Spinal cord (tissue), 10 donors: ENCODE measurements around the gene ZBTB38. TPM values are rescaled to one million over a fixed set of nuclear protein-coding genes. Genes with fewer than 3 reads are reported as not detected.

Source experiments
- DNase-seq, 6 donors: peaks; one replicate each; pipeline versions ENCODE4 v3.0.0 to v3.0.0-alpha.2; 2013 to 2015; ENCODE audit warnings: low spot score in 6 of 6, low read depth in 4 of 6
- H3K27ac ChIP-seq: one replicate; pipeline ENCODE4 v1.5.1; 2013; ENCODE audit warnings: low read depth, low read length, control low read depth
- H3K27me3 ChIP-seq: one replicate; pipeline ENCODE4 v1.6.1; 2013; ENCODE audit warnings: low read length; ENCODE audit not compliant: control insufficient read depth, insufficient read depth
- H3K36me3 ChIP-seq: one replicate; pipeline ENCODE4 v1.6.1; 2013; ENCODE audit warnings: low read length; ENCODE audit not compliant: control insufficient read depth, insufficient read depth
- H3K4me1 ChIP-seq: one replicate; pipeline ENCODE4 v1.6.1; 2013; ENCODE audit warnings: low read length; ENCODE audit not compliant: control insufficient read depth, insufficient read depth
- H3K4me3 ChIP-seq: one replicate; pipeline ENCODE4 v1.5.1; 2013; ENCODE audit warnings: low read depth, low read length, control low read depth
- H3K9me3 ChIP-seq: one replicate; pipeline ENCODE4 v1.6.1; 2013; ENCODE audit warnings: low read length; ENCODE audit not compliant: control insufficient read depth, insufficient read depth
- WGBS: methylation state at CpG from one replicate; pipeline ENCODE4 v1.1.5; 2013; ENCODE audit warnings: missing lambda C conversion rate; ENCODE audit not compliant: insufficient coverage; 5-methylcytosine and 5-hydroxymethylcytosine counted together
- polyA plus RNA-seq, 2 donors: library from polyadenylated mRNA; unstranded; fragments of 120-200 nt; gene quantifications; one replicate each; pipeline ENCODE4 v1.2.1, GENCODE V29; 2013; ENCODE audit not compliant: insufficient read length in 2 of 2
- total RNA-seq, 2 donors: library from RNA; depleted of rRNA in 1 of 2; stranded (reverse); fragments of 120-200 nt in 1 of 2; fragments of >200 nt in 1 of 2; gene quantifications; one replicate each; pipeline versions ENCODE4 v1.2.3 to v1.2.4, GENCODE V29; 2013 to 2014
- donor health status: healthy.

Gene ZBTB38
- total and polyA plus RNA-seq, 4 donors, result 39.1 to 118 (median 64.2) TPM

DNA sequence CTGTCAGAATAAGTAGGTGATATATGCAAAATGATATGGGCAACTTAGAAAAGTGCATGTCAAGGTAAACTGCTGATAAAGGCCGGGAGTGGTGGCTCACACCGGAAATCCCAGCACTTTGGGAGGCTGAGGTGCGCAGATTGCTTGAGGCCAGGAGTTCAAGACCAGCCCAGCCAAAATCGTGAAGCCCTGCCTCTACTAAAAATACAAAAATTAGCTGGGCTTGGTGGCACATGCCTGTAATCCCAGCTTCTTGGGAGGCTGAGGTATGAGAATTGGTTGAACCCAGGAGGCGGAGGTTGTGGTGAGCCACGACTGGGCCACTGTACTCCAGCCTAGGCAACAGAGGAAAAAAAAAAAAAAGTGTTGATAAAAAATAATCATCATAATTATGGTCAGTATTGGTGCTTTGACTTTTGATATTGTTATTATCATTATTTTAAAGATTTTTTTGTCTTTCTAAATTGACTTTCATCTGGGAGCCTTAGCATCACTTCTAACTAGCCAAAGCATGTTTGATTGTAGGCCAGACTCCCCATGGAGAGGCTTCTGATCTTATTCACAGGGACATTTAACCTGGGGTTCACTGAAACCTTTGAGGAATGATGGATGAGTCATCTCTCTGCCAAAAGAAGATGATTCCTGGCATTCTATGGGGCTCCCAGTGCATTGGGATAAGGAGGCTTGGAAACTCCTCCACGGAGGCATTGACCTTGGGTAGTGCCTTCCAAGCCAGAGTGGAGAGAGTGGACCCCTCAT lies 5.6 kb downstream of the ZBTB38 start:
- no peaks in the 10 kb centered on the region for H3K27me3 ChIP-seq
- no peak overlapping the region for H3K27ac ChIP-seq
- no peaks in the 10 kb centered on the region for H3K36me3 ChIP-seq
- no peaks in the 10 kb centered on the region for H3K9me3 ChIP-seq
- 90% methylated on average over 4 of the region's 7 CpGs for WGBS
- DNase-seq, result no peak
- no peak overlapping the region for H3K4me3 ChIP-seq
- no peaks in the 10 kb centered on the region for H3K4me1 ChIP-seq

DNA sequence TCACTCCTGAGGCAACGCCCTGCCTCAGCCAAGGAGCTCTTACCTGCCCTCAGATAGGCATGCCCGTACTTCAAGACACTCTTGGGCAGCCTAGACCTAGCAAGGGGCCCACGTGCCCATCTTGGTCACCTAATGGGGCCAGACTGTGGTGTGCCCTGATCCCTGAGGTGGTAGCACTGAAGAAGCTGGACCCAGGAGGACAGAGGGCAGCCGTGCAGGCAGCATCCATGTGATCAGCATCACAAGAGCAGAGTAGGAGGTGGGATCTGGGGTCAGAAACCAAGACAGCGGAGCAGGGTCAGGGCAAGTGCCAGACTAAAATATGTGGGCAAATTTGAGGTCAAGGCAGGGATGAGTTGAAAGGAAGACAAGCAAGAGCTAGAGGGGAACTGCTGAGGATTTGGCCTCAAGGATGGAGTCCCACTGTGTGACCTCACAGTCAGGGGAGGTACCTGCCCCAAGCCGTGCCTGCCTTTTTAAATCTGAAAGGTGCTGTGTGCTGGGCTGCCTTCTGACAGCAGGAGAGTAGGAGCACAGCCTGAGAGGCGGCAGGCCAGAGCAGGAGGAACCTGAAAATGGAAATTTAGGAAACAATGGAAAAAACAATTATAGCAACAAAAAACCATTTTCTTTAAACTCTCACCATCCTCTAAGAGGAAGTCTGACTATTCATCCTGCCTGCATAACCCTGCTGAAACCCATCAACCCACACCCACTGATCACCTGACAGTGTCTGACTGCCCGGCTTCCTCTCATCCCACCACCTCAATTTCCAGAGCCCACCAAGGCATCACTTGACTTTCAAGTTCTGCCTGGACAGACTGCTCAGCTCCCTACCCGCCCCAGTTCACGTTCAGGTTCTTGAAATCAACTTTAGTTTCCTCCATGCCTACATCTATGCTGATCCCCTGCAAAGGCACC lies 7.3 kb downstream of the ZBTB38 start:
- 84% methylated on average over 9 of the region's 10 CpGs for whole genome bisulfite sequencing
- Histone ChIP-seq H3K36me3 (no peaks in the 10 kb centered on the region), H3K4me3 (no peak overlapping the region), H3K9me3 (no peaks in the 10 kb centered on the region), H3K27ac (no peak overlapping the region), H3K4me1 (no peaks in the 10 kb centered on the region), H3K27me3 (no peaks in the 10 kb centered on the region)
- DNase-seq, result no peak

DNA sequence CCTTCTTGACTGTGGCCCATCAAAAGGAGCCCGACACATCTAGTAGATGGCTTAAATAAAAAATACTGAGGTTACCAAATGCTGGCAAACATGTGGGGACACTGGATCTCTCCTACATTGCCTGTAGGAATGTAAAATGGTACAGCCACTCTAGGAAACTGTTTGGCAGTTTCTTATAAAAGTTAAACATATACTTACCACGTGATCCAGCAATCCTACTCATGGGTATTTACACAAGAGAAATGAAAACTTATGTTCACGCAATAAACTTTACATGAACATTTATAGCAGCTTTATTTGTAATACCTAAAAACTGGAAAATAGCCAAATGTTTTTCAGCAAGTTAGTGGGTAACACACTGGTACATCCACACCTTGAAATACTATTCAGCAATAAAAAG lies 9.1 kb downstream of the ZBTB38 start:
- no peak overlapping the region for H3K27ac ChIP-seq
- H3K4me1 ChIP-seq, result no peaks in the 10 kb centered on the region
- no peaks in the 10 kb centered on the region for H3K36me3 ChIP-seq
- DNase-seq, result no peak
- H3K9me3 ChIP-seq, result no peaks in the 10 kb centered on the region
- no peaks in the 10 kb centered on the region for H3K27me3 ChIP-seq
- no peak overlapping the region for H3K4me3 ChIP-seq
- no CpG with 5 or more reads among the region's 3 CpGs for WGBS

DNA sequence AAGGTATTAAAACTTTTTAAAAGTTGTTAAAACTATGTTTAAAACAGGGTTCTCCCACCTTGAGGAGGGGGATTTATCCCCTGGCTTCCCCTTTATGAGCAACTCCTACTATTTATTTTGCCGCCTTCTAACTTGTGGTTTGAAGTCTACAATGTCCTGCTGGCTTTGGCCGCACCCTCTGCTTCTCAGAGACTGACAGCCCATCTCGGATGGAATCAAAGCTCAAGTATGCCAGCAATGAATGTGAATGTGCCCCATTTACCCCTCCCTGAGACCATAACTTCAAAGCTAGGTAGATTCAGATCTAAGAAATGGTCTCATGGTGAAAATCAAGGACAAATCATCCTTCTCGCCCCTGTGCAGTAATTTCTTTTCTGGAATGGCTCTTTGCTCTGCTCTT lies 10.3 kb downstream of the ZBTB38 start:
- no peak overlapping the region for H3K4me3 ChIP-seq
- H3K27me3 ChIP-seq, result no peaks in the 10 kb centered on the region
- WGBS, result 90% methylated on average over 3 of the region's 4 CpGs
- no peaks in the 10 kb centered on the region for H3K4me1 ChIP-seq
- no peak for DNase-seq
- H3K27ac ChIP-seq, result no peak overlapping the region
- no peaks in the 10 kb centered on the region for H3K36me3 ChIP-seq
- no peaks in the 10 kb centered on the region for H3K9me3 ChIP-seq

DNA sequence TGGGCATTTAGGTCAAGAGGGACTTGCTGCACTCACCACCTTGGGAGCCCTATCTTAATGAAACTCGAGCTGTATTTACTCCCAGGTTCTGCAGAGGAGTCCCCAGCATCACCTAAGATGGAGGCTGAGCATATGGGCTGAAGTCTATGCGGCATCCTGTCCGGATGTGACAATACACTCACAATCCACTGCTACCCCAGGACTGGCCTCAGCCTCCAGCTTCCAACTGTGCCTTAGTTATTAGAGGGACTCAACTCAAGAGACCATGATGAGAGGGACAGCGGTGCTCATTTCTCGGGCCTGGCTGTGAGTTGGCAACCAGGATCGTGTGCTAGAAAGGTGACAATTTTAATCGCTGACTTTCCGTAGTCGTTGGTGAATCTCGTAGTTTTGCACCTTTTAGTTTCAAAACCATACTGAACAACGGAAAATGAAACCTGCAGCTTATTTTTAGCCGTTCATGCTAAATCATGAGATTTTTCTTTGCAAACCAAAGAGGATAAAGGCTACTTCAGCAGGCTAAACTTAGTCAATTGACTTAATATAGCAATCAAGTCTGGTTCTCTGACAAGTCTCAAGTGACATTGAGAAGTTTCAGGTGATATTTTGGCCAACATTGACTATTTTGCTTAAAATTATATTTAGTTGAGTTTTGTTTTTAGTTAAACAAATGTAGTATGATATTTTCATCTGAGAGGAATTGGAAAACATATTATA lies 11.1 kb downstream of the ZBTB38 start:
- H3K4me3 ChIP-seq, result no peak overlapping the region
- no peaks in the 10 kb centered on the region for H3K27me3 ChIP-seq
- WGBS, result 99% methylated on average over 9 of the region's 12 CpGs
- H3K4me1 ChIP-seq, result no peaks in the 10 kb centered on the region
- DNase-seq, result no peak
- H3K9me3 ChIP-seq, result no peaks in the 10 kb centered on the region
- no peak overlapping the region for H3K27ac ChIP-seq
- no peaks in the 10 kb centered on the region for H3K36me3 ChIP-seq

DNA sequence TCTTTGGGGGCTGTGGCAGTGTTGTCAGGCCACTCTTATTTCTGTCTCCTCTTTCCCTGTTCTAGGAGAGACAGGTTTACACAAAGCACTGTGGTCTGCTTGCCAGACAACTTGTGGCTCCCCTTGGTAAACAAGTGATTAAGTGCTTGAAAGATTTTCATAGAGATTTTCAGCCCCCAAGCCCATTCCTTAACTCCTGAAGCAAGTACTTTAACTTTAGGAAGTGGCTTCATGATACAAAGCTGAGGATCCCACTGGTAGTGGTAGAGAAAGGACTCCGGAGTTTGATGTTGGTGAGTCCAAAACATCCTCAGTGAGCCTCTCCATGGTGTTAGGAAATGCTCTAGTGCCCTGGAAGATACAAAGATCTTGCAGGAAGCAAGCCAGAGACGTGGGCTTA lies 12.0 kb downstream of the ZBTB38 start:
- Histone ChIP-seq H3K36me3 (no peaks in the 10 kb centered on the region), H3K27ac (no peak overlapping the region), H3K9me3 (no peaks in the 10 kb centered on the region), H3K4me3 (no peak overlapping the region), H3K4me1 (no peaks in the 10 kb centered on the region), H3K27me3 (no peaks in the 10 kb centered on the region)
- DNase-seq, result no peak
- 100% methylated on average over 1 of the region's 2 CpGs for WGBS

DNA sequence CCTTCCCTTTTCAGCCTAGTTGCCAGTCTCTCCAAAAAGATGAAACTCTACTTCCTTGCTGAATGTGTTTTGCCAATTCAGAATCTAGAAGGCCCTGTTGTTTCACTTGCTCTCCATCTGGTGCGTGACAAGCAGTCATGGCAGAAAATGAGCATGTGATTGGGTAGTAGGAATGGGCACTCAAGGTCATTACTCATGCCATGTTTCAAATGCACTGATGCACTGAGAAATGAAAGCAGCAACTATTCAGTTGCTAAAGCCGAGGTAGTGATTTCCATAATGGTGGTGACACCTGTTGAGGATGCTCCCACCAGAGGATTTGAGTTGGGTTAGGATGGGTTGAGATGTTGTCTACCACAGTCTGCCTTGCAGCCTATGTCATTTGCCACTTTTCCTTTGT lies 12.7 kb downstream of the ZBTB38 start:
- H3K9me3 ChIP-seq, result no peaks in the 10 kb centered on the region
- H3K36me3 ChIP-seq, result no peaks in the 10 kb centered on the region
- no peak for DNase-seq
- H3K4me1 ChIP-seq, result no peaks in the 10 kb centered on the region
- WGBS, result 84% methylated on average over 2 of the region's 2 CpGs
- H3K27ac ChIP-seq, result no peak overlapping the region
- no peak overlapping the region for H3K4me3 ChIP-seq
- H3K27me3 ChIP-seq, result no peaks in the 10 kb centered on the region

DNA sequence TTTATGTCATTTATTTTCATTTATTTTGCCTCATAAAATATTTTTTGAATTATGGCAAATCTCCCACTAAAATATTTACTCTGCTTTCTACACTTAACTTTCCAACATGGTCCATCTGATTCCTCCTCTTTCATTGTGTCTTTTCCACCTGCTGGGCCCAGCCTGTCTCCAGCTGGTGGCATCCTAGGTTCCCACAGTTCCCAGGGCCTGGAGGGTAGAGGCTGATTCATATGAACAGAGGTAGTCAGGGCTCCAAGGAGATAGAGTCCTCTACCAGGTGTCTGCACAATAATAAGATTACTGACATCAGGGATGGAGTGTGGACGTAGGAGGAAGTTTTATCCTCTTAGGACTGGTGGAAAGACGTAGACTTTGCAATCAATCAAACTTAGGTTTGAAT lies 14.3 kb downstream of the ZBTB38 start:
- no peaks in the 10 kb centered on the region for H3K4me1 ChIP-seq
- H3K36me3 ChIP-seq, result no peaks in the 10 kb centered on the region
- no peaks in the 10 kb centered on the region for H3K9me3 ChIP-seq
- DNase-seq, result no peak
- H3K4me3 ChIP-seq, result no peak overlapping the region
- H3K27ac ChIP-seq, result no peak overlapping the region
- H3K27me3 ChIP-seq, result no peaks in the 10 kb centered on the region
- no CpG with 5 or more reads among the region's 2 CpGs for WGBS

DNA sequence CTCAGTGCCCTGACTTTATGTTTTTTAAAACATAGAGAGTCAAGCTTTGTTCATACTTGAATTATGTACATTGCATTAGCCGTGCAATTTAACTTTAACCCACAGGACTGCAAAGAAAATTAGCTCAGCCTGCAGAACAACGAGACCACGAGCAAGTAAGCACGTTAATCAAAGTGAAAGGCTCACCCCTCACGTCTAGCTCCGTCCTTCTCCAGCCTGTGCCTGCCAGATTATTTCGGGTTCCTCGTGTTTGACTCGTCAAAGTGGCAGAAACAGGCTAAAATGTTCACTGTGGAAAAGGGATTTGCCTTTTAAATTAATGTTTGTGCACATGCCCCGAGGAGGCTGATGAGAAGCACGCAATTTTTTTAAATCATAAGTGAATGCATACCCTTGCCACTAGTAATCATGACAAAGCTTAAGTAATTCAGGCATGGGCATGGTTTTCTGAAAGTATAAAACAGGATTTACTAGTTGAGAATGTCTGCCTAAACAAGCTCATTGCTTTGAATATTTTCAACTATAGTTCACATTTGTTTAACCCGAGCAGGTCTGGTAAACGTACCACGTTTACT lies 15.3 kb downstream of the ZBTB38 start:
- peak in 2 of 6 donors; percentile 36 to 66 for DNase-seq
- Histone ChIP-seq H3K27me3 (no peaks in the 10 kb centered on the region), H3K4me3 (peak overlapping the region; percentile 10), H3K9me3 (no peaks in the 10 kb centered on the region), H3K4me1 (no peaks in the 10 kb centered on the region), H3K27ac (peak overlapping the region; percentile 34), H3K36me3 (no peaks in the 10 kb centered on the region)
- WGBS, result 14% methylated on average over 1 of the region's 14 CpGs
